HFF-Myc (cell line): ENCODE measurements around the gene SPSB1.

Source experiments
- DNase-seq: peaks from one replicate; pipeline ENCODE4 v3.0.0-alpha.2; 2011; ENCODE audit warnings: low read depth; ENCODE audit errors: extremely low read depth
- H3K4me3 ChIP-seq: replicated peaks from 2 replicates; pipeline ENCODE4 v1.5.1; 2011; ENCODE audit warnings: low read depth, mild to moderate bottlenecking, control low read depth, low read length
- TF ChIP-seq, protein P1 (sequence below): IDR thresholded peaks from 2 replicates; pipeline ENCODE4 v1.5.1; 2012; ENCODE audit warnings: mild to moderate bottlenecking, low read depth, low read length, control low read depth; ENCODE audit errors: missing control alignments

Gene SPSB1

DNA sequence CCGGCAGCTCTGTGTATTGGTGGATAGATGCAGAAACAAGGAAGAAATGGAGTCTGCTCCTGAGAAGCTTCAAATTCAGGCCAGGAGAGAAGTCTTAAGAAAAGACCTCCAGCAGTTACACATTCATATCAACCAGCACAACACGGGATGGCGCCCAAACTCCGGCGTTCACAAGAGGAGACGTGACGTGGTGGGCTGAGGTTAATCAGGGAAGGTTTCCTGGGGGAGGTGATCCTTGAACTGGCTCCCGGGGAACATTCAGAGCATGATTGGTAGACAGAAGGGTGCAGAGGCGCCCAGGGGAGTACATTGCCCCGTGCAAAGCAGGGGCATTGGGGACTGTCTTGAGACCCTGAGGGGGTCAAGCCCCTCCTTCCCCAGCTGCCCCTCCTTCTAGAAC is 27.7 kb upstream of the SPSB1 start:
- TF ChIP-seq, protein P1, sequence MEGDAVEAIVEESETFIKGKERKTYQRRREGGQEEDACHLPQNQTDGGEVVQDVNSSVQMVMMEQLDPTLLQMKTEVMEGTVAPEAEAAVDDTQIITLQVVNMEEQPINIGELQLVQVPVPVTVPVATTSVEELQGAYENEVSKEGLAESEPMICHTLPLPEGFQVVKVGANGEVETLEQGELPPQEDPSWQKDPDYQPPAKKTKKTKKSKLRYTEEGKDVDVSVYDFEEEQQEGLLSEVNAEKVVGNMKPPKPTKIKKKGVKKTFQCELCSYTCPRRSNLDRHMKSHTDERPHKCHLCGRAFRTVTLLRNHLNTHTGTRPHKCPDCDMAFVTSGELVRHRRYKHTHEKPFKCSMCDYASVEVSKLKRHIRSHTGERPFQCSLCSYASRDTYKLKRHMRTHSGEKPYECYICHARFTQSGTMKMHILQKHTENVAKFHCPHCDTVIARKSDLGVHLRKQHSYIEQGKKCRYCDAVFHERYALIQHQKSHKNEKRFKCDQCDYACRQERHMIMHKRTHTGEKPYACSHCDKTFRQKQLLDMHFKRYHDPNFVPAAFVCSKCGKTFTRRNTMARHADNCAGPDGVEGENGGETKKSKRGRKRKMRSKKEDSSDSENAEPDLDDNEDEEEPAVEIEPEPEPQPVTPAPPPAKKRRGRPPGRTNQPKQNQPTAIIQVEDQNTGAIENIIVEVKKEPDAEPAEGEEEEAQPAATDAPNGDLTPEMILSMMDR: no peak
- no peak for DNase-seq
- H3K4me3 ChIP-seq: no peak overlapping the region

DNA sequence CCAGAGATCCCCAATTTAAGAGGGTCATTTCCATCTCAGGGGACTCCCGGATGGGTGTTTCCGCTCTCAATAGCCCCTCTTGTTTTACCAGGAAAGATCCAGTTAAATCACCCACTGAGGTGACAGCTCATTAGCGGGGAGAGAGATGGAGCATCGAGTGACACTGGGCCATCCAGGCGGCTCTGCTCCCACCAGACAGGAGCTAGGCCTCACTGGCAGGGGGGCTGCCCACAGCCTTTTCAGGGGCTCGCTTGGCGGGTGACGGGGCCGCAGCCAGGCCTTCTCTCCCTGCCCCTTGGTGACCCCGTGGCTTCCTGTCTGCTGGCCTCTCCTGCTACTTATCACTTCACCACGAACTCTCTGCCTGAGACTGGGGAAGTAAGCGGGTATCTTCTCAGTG is 26.7 kb upstream of the SPSB1 start:
- no peak for DNase-seq
- TF ChIP-seq, protein P1: no peak
- no peak overlapping the region for H3K4me3 ChIP-seq

DNA sequence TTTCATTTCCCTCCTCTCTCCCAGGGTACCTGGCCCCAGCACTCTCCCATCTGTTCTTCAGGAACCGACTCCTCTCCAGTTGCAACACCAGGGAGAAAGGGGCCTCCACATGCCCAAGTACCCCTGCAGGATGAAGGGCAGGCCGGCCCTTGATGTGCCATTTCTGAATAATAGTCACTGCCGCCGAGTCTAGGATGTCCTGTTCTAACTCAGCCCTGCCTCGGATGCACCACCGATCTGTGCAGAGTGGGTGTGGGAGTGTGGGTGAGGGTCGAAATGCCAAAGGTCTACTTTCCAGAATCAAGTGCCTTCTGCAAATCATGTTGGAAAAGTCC is 25.4 kb upstream of the SPSB1 start:
- H3K4me3 ChIP-seq: no peak overlapping the region
- DNase-seq: no peak
- TF ChIP-seq, protein P1: no peak

DNA sequence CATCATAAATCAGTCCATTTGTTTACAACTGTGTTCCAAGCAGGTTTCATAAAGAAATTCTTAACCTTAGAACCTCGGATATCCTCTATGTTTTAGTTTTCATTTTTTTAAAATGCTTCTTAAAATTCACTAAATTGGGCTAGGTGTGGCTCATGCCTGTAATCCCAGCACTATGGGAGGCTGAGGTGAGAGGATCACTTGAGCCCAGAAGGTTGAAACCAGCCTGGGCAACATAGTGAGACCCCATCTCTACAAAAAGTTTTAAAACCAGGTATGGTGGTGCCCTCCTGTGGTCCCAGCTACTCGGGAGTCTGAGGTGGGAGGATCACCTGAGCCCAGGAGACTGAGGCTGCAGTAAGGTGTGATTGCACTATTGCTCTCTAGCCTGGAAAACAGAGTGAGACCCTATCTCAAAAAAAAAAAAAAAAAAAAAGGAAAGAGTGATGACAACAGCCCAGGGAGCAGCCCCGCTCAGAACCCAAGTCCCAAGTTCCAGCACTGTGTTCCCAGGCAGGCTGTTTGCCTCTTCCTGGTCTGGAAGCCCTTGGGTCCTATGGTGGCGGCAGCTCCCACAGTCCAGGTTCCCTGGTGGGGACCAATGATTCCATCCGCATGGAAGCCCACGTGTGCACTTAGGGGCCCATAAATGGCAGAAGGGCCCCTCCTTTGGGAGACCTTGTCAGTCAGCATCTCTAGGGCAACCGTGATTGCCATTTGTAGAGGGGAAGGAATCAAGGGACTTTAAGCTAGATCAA is 24.7 kb upstream of the SPSB1 start:
- TF ChIP-seq, protein P1: no peak
- no peak overlapping the region for H3K4me3 ChIP-seq
- DNase-seq: no peak

DNA sequence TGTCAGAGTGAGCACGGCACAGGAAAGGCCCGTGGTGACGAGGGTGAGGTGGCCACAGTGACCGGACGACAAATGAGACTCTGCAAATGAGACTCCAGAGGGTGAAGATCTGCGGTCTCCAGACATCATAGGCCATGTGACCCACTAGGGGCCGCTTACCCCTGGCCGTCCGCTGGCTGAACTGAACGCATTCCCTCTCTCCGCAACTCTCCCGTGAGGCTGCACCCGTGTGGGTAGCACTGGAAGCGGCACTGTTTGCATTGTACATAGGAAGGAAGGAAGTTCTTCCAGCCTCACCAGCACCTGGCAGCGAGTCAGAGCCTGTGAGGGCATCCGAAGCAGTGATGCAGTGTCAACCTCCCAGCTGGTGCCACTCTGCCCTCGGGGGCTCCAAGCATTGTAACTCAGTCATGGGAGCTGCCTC is 23.6 kb upstream of the SPSB1 start:
- TF ChIP-seq, protein P1: no peak
- no peak for DNase-seq
- no peak overlapping the region for H3K4me3 ChIP-seq

DNA sequence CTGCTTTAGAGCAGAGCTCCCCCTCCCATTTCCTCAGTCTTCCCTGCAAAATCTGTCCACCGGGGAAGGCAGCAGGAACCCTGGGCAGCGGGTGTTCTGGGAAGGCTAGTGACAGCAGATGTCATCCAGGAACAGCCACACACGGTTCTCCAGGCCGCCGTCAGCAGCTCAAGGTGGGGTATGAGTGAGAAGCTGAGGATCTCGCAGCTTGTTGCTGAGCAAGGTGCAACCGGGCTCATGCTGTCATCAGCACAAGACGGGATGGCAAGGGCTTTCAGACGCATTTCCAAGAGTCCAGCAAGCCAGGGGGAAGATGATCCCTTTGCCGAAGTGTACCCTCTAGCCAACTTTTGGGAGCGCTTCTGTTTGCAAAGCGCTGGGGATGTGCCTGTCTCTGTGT is 23.0 kb upstream of the SPSB1 start:
- DNase-seq: no peak
- H3K4me3 ChIP-seq: no peak overlapping the region
- TF ChIP-seq, protein P1: no peak
